Myocyte (in vitro differentiated cells): Measurements from ENCODE around the gene RELT. TPM values are rescaled to one million over a fixed set of nuclear protein-coding genes. Genes with fewer than 3 reads are reported as not detected.

ENCODE experiments used
- DNase-seq: peaks from one replicate; pipeline ENCODE4 v3.0.0-alpha.2; 2012; ENCODE audit warnings: low read depth
- total RNA-seq: library from RNA; depleted of rRNA; stranded (reverse); fragments of >200 nt; gene quantifications from 2 replicates; pipeline ENCODE4 v1.2.3, GENCODE V29; 2014

The RELT gene
- total RNA-seq, 1 donor from 2014 or later: 10.2 TPM

DNA sequence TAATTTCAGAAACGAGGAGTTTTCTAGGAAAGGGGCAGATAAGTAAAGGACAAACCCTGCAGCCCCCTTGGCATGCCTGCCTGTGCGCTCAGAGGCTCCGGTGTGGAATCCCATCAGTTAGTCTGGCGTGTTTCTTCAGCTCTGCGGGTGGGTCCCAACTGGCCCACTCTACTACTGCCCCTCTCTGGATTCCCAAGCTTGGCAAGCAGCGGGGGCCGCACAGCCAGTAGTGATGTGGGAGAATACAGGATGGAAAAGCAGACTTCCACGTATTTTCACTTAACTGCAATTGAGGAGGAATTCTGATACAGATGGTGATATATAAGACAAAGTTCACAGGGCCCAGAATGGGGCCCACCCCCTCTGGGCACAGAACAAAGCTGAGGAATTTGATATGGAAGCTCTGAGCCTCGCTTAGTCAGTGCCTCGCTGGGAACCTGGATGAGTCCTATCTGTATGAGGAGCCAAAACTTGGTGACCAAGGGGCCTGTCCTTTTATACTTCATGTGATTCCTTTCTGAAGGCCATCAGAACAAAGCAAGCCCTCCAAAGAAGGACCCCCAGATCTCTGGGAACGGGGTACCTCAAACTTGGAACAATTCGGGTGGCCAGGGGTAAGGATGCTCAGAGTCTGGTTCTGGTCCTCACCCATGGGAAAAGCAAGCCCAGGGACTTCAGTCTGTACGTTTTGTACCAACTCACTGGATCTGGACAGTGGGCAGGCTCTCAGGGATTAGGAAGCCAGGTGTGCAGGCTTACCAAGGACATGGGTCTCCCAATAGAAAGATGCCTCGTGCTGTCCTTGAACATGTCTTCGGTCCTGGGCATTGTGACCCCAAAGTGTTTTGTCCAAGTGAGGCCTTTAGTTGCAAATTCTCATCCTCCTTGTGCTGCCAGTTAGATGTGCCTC is 26.0 kb downstream of the RELT start:
- no peak for DNase-seq

- no peak for DNase-seq
These were observed 26.6 kb downstream of the RELT start for GRCh38 chr11:73402834-73403185.

GRCh38 chr11:73403541-73403940 is 27.3 kb downstream of the RELT start:
- no peak for DNase-seq

GRCh38 chr11:73404048-73404447 is 27.8 kb downstream of the RELT start:
- DNase-seq: peak; percentile 78

DNA sequence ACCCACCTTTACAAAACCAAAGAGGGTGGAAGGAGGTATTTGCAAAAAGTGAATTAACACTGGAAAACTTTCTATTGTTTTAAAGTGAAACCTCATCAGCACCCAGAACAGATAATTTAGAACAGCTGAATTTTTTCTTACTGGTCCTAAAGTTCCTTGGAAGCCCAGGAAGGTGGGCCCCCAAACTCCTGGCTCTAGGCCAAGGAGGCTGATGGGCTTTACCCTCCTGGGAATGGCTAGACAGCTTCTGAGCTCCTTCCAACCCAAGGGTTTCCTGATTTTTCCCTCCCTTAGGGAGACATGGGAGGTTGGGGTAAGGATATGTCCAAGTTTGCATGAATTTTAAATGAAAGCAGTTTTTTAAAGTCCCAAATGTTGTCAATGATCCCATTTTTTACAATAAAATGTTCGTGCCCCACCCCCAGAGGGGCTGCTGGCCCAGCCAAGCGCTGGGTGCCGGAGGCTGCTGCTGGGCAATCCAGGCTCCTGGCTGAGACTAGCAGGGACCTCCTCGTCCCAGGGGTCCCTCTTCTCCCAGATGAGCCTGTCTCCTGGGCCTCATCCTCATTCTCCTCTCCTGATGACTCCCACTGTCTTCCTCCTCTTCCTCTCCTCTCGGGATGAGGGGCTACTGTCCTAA is 28.4 kb downstream of the RELT start:
- no peak for DNase-seq

DNA sequence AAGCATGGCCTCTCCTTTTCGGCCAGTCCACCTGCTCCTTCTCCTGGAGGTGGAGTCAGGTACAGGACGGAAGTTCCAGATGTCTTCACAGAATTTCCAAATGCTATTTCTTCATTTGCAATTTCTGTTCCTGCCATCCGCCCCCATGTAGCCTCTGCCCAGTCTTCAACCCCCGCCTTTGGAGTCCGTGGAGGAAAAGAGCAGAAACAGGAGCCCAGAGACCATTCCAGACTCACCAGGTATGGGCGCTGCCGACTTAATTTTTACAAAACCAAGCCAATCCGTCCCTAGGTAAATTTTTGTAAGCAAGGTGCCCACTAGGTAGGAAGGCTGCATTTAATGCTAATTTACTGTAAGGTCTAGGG is 28.9 kb downstream of the RELT start:
- DNase-seq: no peak

- no peak for DNase-seq
These were observed 29.9 kb downstream of the RELT start for GRCh38 chr11:73406131-73406530.

DNA sequence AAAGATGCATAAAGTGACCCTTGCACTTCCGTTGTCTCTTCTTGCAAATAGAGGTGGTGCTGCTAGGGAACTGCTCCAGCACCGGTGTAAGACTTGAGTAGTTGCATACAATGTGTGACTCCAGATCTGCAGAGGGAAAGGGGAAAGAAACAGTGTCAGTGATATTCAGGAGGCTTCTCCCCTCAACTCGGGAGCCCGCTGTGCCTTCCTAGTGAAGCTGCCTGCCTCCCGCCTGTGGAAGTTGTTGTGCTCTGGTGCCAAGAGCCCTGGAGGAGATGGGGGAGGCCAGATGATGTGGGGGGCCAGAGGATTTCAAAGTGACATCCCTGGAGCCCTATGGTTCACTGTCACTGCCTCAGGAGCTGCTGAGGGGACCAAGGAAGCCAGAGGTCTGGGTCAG is 30.4 kb downstream of the RELT start:
- DNase-seq: no peak

- DNase-seq: peak; percentile 59
These were observed 33.2 kb downstream of the RELT start for GRCh38 chr11:73409431-73409830.

DNA sequence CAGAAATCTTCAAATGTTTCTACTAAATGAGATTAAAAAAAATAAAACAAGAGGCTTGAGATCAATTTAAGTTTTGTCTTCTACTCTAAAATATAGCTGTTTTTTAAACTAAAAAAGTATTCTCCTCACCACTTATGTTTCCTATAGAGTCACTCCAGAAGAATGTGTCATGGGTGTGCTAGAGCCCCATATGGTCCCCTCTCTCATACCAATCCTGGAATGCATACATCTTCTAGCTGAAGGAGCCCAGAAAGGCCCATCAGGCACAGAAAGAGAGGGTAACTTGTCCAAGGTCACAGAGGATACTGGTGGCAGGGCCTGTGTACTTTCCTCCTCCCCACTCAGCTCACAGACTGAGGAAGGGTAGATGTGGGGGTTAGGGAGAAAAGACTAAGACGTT is 34.4 kb downstream of the RELT start:
- no peak for DNase-seq

DNA sequence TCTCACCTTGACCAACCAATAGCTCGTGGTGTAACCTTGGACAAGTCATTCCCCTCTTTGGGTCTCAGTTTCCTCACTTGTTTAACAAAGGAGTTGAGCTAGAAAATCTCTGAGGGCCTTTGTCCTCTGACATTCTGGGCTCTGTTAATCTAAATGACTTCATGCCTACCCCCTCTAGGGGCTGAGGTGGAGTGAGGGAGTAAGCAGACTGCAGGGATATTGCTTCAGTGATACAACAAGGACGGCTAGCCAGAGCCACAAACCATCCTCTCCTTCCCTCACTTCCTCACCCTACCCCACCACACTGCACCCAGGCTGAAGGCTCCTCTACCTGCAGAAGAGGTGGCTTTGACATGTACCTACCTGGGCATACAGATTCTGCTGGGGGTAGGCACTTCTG is 34.8 kb downstream of the RELT start:
- no peak for DNase-seq

DNA sequence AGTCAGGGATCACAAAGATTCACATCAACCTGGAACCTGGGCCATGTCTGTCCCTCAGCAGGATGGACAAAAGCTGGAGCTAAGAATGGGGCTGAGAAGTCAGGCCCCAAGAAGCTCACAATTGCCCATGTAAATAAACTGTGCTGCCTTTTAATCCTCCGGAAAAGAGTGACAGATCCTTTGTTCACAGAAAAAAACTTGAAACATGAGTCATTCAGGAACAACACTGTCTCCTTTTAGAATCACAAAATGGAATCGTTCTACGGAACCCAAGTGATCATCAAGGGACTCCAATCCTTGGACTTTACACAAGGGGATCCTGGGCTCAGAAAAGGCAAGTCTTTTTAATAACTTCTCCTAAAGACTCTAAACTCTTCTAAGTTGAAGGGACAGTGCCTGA is 36.1 kb downstream of the RELT start:
- DNase-seq: no peak

DNA sequence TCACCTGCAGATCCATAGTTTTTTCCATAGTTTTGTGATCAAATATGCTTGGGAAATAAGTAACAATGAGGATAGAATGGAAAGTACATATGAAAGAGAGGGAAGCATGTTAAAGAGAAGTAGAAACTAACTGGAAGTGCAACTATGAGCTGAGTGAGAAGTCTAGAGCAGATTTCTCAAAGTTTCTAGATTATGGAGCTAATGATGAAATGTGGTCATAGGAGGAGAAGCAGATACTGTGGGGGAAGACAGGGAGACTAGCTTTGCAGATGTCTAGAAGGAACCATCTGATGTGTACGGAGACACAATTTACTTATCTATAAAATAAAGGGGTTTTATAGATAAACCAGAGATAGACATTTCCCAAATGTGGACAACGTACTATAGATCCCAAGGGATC is 37.1 kb downstream of the RELT start:
- DNase-seq: no peak

DNA sequence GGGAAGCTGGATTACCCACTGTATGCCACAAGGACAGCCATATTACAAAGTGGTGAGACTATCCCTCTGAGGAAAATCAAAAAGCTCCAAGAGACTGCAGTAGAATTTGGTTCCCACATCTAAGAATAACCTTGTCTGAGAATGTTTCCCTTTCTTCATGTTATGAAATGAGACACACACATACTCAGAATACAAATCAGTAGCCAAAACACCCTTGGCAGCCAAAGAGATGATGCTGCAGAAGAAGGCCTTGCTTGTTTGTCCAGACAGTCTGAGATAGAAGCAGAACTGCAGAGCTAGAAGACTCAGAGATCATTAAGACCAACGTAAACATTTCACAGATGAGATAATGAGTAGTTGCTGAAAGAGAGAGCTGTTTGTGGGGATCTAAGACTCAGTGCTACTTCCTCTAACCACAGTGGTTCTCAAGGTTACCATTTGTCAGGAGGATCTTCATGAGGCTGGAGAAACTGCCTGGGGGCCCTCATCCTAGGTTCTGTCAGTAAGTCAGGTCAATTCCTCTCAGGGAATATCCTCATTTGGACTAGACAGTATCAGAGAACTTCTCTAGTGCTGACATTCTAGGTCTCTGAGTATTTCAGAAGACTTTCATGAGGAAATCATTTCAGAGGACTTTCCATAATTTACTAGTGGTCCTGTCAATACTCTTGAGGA is 38.9 kb downstream of the RELT start:
- DNase-seq: peak; percentile 53

DNA sequence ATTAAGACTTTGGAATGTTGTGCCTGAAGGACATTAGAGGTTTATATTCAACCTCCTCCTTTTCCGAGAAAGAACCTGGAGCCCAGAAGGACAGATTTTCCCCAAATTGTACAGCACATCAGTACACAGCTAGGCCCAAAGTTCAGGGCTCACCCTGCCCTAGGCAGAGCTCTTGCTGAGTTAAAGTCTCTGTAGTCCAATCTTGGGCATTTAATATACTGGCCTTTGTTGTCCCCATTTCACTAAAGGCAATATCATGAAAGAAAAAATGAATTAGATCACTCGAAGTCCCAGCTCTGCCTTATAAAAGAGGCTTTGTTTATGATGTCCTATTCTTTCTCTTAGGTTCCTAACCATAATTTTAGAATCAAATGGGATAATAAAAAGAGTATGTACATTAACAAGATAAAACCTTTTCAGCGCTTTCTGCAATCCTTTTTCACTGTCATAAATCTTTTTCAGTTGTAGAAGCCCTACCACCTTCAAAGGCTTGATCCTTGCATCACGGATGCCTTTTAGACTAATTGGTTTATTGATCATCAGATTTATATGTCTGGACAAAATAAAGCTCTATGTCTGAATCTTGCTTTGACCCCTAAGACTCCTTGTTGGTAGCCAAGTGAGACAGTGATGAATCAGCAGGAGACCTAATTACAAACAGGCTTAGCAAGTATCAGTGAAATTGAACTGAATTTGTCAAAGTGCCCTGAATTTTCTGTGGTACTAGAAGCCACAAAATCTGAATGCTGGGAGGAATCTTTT is 39.8 kb downstream of the RELT start:
- no peak for DNase-seq

GRCh38 chr11:73416786-73417185 is 40.6 kb downstream of the RELT start:
- DNase-seq: no peak

DNA sequence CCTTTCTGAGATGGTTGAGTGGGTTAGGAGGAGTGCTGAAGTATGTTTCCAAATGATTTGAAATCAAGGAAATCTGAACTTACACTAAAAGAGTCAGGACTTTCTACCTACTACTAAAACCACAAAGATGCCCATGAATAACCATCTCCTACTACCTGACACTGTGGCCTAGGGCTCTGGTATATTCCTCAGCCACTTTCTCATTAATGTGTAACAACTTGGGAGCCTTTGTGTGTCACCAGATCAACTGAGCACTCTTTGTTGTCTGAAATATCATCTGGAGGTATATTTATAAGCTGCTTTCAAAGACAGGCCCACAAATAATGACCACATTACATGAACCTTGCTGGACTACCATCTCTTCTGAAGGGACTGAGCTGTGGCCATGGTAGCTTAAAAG is 43.9 kb downstream of the RELT start:
- no peak for DNase-seq

DNA sequence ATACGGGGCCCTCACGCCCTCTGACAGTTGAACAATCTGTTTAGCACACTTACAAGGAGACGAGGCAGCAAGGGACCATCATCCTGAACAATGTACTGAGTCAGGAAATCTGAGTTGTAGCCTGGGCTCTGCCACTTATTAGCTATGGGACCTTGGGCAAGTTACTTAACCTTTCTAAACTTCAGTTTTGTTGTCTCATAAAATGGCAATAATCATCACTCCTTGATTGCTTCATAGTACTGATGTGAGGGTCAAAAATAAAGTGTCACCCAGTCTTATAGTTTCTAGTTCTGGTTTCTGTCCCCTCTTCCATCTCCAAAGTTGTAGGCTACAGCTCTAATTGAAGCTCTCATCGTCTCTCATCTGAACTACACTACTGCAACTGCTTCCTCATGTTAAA is 46.7 kb downstream of the RELT start:
- no peak for DNase-seq

DNA sequence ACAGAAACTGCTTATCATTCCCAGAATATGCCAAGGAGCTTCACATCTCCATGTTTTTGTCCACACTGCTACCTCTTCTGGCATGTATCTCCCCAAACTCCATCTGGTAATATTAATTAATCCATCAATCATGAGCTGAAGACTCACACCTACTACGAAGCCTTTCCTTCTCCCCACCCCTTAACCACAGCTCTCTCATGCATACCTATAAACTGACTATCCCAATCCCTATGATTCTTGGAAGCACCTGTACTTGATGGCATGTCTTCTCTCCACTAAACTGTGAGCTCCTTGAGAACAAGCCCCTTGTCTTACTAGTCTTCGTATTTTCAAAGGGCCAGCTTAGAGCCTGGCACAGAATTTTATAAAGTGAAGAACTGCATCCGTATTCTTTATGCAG is 47.3 kb downstream of the RELT start:
- no peak for DNase-seq

GRCh38 chr11:73425108-73425507 is 48.9 kb downstream of the RELT start:
- DNase-seq: no peak

DNA sequence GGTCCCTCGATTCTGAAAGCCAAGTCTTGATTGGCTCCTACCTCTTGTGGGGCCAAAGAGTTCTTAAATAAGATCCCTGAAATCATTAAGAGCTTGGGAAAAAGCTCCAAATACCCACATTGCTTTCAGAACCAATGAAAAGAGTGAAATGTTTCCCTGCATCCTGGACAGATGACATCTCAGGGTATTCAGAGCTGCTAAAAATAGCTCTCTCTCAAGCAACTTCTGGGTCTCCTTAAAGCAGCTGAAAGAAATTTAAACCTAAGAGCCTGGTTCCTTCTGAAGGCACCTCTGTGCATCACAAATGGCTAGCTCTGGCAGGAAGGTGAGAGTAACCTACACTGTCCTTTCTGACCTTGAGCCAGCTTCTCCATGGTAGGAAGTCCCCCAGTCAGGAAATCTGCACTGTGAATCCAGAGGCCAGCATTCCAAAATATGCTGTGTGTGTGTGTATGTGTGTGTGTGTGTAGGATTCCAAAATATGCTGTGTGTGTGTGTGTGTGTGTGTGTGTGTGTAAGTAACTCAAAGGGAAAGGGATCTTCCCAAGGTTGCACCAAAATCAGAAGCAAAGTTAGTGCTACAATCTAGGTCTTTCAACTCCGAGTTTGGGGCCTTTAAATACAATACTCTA is 50.1 kb downstream of the RELT start:
- peak; percentile 52 for DNase-seq
